Measurements from ENCODE around the gene STX16.

The STX16 gene, protein sequence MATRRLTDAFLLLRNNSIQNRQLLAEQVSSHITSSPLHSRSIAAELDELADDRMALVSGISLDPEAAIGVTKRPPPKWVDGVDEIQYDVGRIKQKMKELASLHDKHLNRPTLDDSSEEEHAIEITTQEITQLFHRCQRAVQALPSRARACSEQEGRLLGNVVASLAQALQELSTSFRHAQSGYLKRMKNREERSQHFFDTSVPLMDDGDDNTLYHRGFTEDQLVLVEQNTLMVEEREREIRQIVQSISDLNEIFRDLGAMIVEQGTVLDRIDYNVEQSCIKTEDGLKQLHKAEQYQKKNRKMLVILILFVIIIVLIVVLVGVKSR

GRCh38 chr20:58650776-58651558 is at the start of gene STX16:
Gene STX16, plus strand, starts transcription at chr20:58651283. Its CDS starts 724 bp downstream, at chr20:58652007.
- peak; percentile 73 for DNase-seq (ENCODE audit: low read depth)

- no peak for DNase-seq (ENCODE audit: low read depth)
Measured at GRCh38 chr20:58602124-58602523, 49.0 kb upstream of the STX16 start.

- peak; percentile 59 for DNase-seq (ENCODE audit: low read depth)
Measured at GRCh38 chr20:58603721-58604120, 47.4 kb upstream of the STX16 start.

- DNase-seq (ENCODE audit: low read depth): no peak
Measured at GRCh38 chr20:58604128-58604881, 46.8 kb upstream of the STX16 start.

GRCh38 chr20:58605292-58606065 is 45.6 kb upstream of the STX16 start:
- DNase-seq (ENCODE audit: low read depth): no peak

GRCh38 chr20:58606184-58606583 is 44.9 kb upstream of the STX16 start:
- DNase-seq (ENCODE audit: low read depth): no peak

- DNase-seq (ENCODE audit: low read depth): no peak
Measured at GRCh38 chr20:58608096-58608840, 42.8 kb upstream of the STX16 start.

DNA sequence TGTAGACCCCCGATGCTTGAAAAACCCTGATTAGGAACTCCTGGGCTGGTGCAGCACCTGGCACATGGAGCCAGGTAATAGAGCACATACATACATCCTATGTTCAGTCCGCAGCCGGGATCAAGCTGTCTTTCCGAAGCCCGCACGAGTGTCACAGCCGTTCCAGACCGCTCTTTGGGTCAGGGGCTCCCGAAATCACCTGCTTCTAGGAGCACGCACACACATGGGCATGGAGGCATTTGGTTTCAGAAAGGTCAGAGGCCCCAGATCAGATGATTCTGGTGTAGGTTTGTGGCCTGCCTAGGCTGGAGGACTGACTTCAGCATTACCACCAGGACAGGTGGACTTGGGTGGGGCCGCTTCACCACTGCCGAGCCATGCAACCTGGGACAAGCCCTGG is 42.1 kb upstream of the STX16 start:
- DNase-seq (ENCODE audit: low read depth): no peak

GRCh38 chr20:58610071-58610800 is 40.8 kb upstream of the STX16 start:
- DNase-seq (ENCODE audit: low read depth): no peak

GRCh38 chr20:58610811-58611210 is 40.3 kb upstream of the STX16 start:
- no peak for DNase-seq (ENCODE audit: low read depth)

DNA sequence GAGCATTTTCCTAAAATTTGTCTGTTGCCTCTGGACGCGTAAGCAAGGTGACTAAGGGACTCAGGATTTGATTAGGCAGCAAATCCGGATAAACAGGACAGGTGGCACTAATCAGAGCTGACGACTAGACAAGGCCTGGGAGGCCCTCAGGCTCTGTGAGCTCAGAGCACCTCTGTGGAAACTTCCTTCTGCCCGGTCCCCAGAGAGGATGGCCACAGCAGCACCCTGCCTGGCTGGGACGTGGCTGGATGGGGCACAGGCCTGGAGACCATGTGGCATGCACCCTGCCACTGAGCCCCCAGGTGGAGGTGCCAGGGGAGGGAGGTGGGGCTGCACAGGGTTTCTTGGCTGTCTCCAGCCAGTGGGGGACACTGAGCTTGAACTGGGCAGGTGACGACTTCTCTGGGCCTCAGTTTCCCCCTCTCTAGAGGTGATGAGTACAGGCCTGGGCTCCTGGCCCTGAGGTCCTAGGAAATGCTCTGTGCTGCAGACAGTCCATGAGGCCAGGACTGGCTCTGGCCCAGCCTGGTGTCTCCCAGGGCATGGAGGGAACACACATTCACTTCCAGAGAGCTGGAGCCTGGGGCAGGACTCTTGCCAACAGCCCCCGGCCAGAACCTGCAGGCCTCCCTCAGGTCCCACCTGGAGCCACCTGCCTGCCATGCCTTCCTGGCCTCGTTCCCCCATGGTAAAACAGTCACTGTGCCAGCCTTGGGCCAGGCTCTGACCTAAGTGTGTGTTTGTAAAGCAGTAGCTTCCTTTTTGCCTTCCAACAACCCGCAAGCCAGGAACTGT is 39.6 kb upstream of the STX16 start:
- DNase-seq (ENCODE audit: low read depth): no peak

DNA sequence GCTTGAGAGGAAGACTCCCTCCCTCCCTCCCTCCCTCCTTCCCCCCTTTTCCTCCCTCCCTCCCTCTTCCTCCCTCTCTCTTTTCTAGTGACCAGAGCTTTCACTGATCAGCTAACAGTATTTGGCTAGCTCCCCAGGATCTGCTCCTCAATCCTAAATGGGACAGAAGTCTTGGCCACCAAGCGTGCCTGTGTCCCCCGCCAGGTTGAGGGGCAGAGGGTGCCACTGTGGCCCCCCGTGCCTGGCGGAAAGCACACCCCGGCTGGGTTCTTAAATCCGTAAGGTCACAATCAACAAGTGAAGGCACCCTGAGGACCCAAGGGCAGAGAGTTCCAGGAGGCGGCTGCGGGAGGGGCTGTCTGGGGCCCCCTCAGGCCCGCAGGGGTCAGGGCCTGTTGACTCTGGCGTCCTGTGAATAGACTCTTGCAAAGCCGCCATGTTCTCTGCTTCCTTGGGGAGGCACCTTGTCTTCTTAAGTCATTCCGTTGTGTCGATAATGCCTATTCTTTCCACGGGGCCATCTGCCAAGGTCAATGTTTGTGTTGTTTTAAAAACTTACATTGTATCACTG is 38.9 kb upstream of the STX16 start:
- no peak for DNase-seq (ENCODE audit: low read depth)

GRCh38 chr20:58613061-58613854 is 37.8 kb upstream of the STX16 start:
- DNase-seq (ENCODE audit: low read depth): no peak

DNA sequence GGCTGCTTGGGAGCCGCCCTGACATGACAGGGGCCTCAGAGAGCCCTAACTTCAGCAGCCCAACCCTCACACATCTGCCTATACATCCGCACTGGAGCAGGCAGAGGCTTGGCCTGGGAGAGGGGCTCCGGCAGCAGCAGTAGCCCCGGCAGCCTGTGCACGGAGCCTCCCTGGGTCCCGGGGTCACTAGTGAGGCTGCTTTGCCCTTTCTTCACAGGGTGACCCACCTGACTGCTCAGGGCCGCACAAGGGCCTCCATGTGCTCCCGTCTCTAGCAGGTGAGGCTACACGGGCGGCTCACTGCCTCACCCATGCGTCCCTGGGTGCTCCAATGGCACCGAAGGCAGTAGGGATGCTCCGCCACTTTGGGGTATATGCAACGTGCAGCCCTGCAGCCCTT is 36.7 kb upstream of the STX16 start:
- DNase-seq (ENCODE audit: low read depth): no peak

DNA sequence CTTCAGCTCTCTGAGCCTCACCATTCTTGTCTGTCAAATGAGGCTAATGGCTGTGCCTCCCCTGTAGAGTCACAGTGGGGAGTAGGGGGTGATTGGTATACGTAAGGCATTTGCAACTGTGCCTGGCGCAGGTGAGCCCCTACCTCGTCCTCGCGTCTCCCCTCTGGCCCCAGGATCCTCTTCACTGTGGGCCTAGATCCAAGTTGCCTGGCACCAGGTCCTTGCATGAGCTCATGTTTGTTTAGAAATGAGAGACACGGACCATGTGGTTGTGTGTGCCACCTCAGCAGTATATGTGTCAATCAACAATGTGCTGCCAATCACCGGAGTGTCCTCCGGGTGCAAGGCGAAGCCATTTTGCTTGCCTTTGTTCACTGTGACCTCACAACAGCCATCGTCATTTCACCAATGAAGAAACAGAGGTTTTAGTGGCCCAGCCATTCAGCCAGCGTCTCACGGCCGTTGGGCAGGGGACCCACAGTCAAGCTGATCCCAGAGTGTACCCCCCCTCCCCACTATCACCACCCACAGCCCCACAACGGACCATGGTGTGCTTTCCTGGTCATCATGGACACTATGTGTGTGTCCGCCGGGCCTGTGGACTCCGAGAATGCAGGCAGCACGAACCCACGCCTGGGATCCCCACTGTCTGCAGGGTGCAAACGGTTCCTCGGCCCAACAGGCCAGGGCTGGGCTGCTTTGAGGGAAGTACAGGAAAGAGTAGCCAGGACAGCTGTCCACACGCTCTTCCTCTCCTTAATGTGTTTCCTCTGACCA is 35.9 kb upstream of the STX16 start:
- no peak for DNase-seq (ENCODE audit: low read depth)

GRCh38 chr20:58616411-58616810 is 34.7 kb upstream of the STX16 start:
- no peak for DNase-seq (ENCODE audit: low read depth)

DNA sequence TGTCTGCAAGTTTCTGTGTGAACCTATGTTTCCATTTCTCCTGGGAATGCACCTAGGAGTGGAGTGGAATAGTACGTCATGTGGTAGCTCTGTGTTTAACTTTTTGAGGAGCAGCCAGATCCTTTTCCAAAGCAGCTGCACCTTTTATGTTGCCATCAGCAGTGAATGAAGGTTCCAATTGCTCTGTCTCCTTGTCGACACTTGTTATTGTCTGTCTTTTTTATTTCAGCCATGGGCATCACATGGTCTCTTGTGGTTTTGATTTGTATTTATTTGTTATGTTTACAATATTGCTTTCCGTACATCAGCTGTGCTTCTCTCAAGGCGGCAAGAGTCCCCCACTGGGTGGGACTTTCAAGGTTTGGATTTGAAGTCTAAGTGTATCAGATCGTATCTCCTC is 33.9 kb upstream of the STX16 start:
- no peak for DNase-seq (ENCODE audit: low read depth)
